GM23248 (cell line): ENCODE measurements around the gene RAD21L1. TPM values are rescaled to one million over a fixed set of nuclear protein-coding genes. Genes with fewer than 3 reads are reported as not detected.

Source experiments
- DNase-seq: peaks from one replicate; pipeline ENCODE4 v3.0.0-alpha.2; 2015
- H2AFZ ChIP-seq: fragments of 200-600 bp; sonication (generic); 2 replicates; pipeline ENCODE4 v1.6.1; 2016; ENCODE audit warnings: antibody characterized with exemption
- H3F3A ChIP-seq: fragments of 200-600 bp; sonication (generic); 2 replicates; pipeline ENCODE4 v1.6.1; 2016; ENCODE audit warnings: mild to moderate bottlenecking, antibody characterized with exemption, mixed run types; ENCODE audit not compliant: insufficient read depth
- H3K27ac ChIP-seq: fragments of 200-600 bp; sonication (generic); 2 replicates; pipeline ENCODE4 v1.5.1; 2016; ENCODE audit warnings: mild to moderate bottlenecking
- H3K27me3 ChIP-seq: fragments of 200-600 bp; sonication (generic); replicated peaks from 2 replicates; pipeline ENCODE4 v1.6.1; 2016; ENCODE audit warnings: mild to moderate bottlenecking; ENCODE audit not compliant: insufficient read depth
- H3K36me3 ChIP-seq: fragments of 200-600 bp; sonication (generic); 2 replicates; pipeline ENCODE4 v1.6.1; 2016; ENCODE audit warnings: low read depth, mild to moderate bottlenecking
- H3K4me1 ChIP-seq: fragments of 200-600 bp; sonication (generic); 2 replicates; pipeline ENCODE4 v1.6.1; 2016; ENCODE audit warnings: mild to moderate bottlenecking; ENCODE audit not compliant: insufficient read depth
- H3K4me2 ChIP-seq: fragments of 200-600 bp; sonication (generic); one replicate; pipeline ENCODE4 v1.6.1; 2016; ENCODE audit warnings: mild to moderate bottlenecking; ENCODE audit not compliant: unreplicated experiment
- H3K4me3 ChIP-seq: fragments of 200-600 bp; sonication (generic); 2 replicates; pipeline ENCODE4 v1.5.1; 2016; ENCODE audit warnings: mild to moderate bottlenecking
- H3K79me2 ChIP-seq: fragments of 200-600 bp; sonication (generic); 2 replicates; pipeline ENCODE4 v1.6.1; 2016; ENCODE audit warnings: mild to moderate bottlenecking; ENCODE audit not compliant: insufficient read depth
- H3K9ac ChIP-seq: fragments of 200-600 bp; sonication (generic); 2 replicates; pipeline ENCODE4 v1.6.1; 2016; ENCODE audit warnings: mild to moderate bottlenecking
- H3K9me2 ChIP-seq: fragments of 200-600 bp; sonication (generic); 2 replicates; pipeline ENCODE4 v1.6.1; 2016; ENCODE audit warnings: mixed run types, mild to moderate bottlenecking, moderate library complexity; ENCODE audit not compliant: insufficient read depth
- H3K9me3 ChIP-seq: fragments of 200-600 bp; sonication (generic); one replicate; pipeline ENCODE4 v1.6.1; 2017; ENCODE audit warnings: low read depth
- H4K20me1 ChIP-seq: fragments of 200-600 bp; sonication (generic); 2 replicates; pipeline ENCODE4 v1.6.0; 2016; ENCODE audit not compliant: insufficient read depth
- EZH2 ChIP-seq: fragments of 200-600 bp; sonication (generic); IDR thresholded peaks from 2 replicates; pipeline ENCODE4 v1.6.1; 2018; ENCODE audit warnings: antibody characterized with exemption, mild to moderate bottlenecking; ENCODE audit not compliant: insufficient read depth, poor library complexity, severe bottlenecking
- EZH2phosphoT487 ChIP-seq: fragments of 200-600 bp; sonication (generic); IDR thresholded peaks from 2 replicates; pipeline ENCODE4 v1.6.1; 2018; ENCODE audit warnings: antibody characterized with exemption, moderate library complexity, mild to moderate bottlenecking, low read depth; ENCODE audit not compliant: insufficient read depth
- WGBS, 2 experiments: methylation state at CpG; one replicate each; pipeline ENCODE4 v1.1.6; 2015 to 2017; ENCODE audit warnings: low lambda C conversion rate in 2 of 2, low coverage in 1 of 2; ENCODE audit errors: missing lambda C conversion rate in 2 of 2; 5-methylcytosine and 5-hydroxymethylcytosine counted together
- in situ Hi-C: fragments of 300-500 bp; cut with MboI; formaldehyde crosslinking; loops from 2 replicates; pipeline ENCODE4 v1.15.0; 2020
- polyA plus RNA-seq: library from polyadenylated mRNA; unstranded; fragments of >200 nt; fragmentation: Nextera tagmentation; extraction: Ambion mirVana; gene quantifications from 2 replicates; pipeline ENCODE4 v1.2.1, GENCODE V29; 2016
- total RNA-seq: library from RNA; depleted of rRNA; stranded (reverse); fragments of >200 nt; shearing (Covaris generic); gene quantifications from 2 replicates; pipeline ENCODE4 v1.2.3, GENCODE V29; 2014

RAD21L1 gene
- total and polyA plus RNA-seq, 2 experiments from 2014 or later, result 0.16 TPM; not detected in 1

DNA sequence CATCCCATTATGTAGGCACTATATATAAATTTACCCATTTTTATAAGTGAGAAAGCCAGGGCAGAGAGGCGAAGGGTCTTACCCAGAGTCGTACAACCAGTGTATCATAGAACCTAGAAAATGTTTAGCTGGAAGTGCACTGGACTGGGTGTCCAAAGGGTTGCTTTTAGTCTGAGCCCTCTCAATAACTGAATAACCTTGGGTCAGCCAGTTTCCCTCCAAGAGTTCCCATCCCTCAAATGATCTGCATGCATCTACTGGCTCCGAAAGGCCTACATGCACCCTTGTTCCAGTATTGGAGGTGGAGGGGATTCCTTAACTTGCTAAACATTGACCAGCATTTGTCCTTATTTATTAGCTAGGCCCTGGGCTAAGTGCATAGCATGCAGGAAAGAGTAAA is 44.0 kb downstream of the RAD21L1 start:
- Histone ChIP-seq H3K36me3 (no peaks in the 10 kb centered on the region), H2AFZ (no peak overlapping the region), H3K27ac (no peak overlapping the region), H3K4me3 (no peak overlapping the region), H3F3A (no peaks in the 10 kb centered on the region), H3K9ac (no peak overlapping the region), H3K4me2 (no peak overlapping the region), H3K9me3 (no peaks in the 10 kb centered on the region), H3K4me1 (peaks cover 14% of the 10 kb centered on the region; the same call in 1 of the 2 replicates), H3K79me2 (0 out of 2 replicates have a peak, but pooled peaks cover 5% of the 10 kb centered on the region), H4K20me1 (no peaks in the 10 kb centered on the region), H3K9me2 (no peaks in the 10 kb centered on the region), H3K27me3 (no peaks in the 10 kb centered on the region)
- DNase-seq, result no peak
- TF ChIP-seq EZH2phosphoT487 (no peak), EZH2 (no peak)
- WGBS, 2 experiments, result 89 to 98% methylated on average over 3 of the region's 3 CpGs
- in situ Hi-C loops, result no loop called here

- Histone ChIP-seq H3K27me3 (no peaks in the 10 kb centered on the region), H3K9me2 (no peaks in the 10 kb centered on the region), H3K4me3 (no peak overlapping the region), H2AFZ (no peak overlapping the region), H3K36me3 (no peaks in the 10 kb centered on the region), H3K9ac (no peak overlapping the region), H3K4me2 (no peak overlapping the region), H3F3A (no peaks in the 10 kb centered on the region), H3K9me3 (no peaks in the 10 kb centered on the region), H4K20me1 (no peaks in the 10 kb centered on the region), H3K27ac (no peak overlapping the region), H3K79me2 (0 out of 2 replicates have a peak, but pooled peaks cover 3% of the 10 kb centered on the region), H3K4me1 (no peaks in the 10 kb centered on the region)
- no peak for DNase-seq
- WGBS, 2 experiments, result 73 to 78% methylated on average over 6 of the region's 6 CpGs
- in situ Hi-C loops, result no loop called here
- no peak for TF ChIP-seq EZH2
- TF ChIP-seq EZH2phosphoT487, result no peak
Measured at GRCh38 chr20:1272368-1273100, 46.7 kb downstream of the RAD21L1 start.

DNA sequence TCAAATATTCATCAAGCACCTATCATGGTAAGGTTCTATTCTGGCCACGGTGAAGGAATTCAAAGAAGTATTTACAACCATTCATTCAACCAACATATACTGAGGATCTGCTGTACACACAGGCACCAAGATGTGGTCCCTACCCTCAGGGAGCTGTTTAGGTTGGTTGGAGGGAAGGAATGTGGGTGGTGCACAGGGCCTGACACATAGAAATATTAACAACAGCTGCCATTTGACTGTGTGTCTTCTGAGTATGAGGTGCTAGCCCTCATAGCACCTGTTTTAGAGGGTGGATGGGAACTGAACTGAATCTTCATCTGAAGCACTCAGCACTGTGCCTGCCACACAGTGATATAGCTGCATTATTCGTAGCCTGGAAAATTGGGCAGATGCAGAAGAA is 47.5 kb downstream of the RAD21L1 start:
- no peaks in the 10 kb centered on the region for H4K20me1 ChIP-seq
- TF ChIP-seq EZH2 (no peak), EZH2phosphoT487 (no peak)
- in situ Hi-C loops, result no loop called here
- no peaks in the 10 kb centered on the region for H3K36me3 ChIP-seq
- no peaks in the 10 kb centered on the region for H3K9me2 ChIP-seq
- H3K4me3 ChIP-seq, result no peak overlapping the region
- H3F3A ChIP-seq, result no peaks in the 10 kb centered on the region
- no peaks in the 10 kb centered on the region for H3K9me3 ChIP-seq
- no peaks in the 10 kb centered on the region for H3K27me3 ChIP-seq
- WGBS, 2 experiments, result 83 to 92% methylated on average over 2 of the region's 2 CpGs
- H3K79me2 ChIP-seq, result no peaks in the 10 kb centered on the region
- H3K4me1 ChIP-seq, result no peaks in the 10 kb centered on the region
- no peak overlapping the region for H3K9ac ChIP-seq
- H2AFZ ChIP-seq, result no peak overlapping the region
- no peak overlapping the region for H3K4me2 ChIP-seq
- no peak for DNase-seq
- H3K27ac ChIP-seq, result no peak overlapping the region

GRCh38 chr20:1274485-1275311 is 48.9 kb downstream of the RAD21L1 start:
- H3K36me3 ChIP-seq, result no peaks in the 10 kb centered on the region
- no peaks in the 10 kb centered on the region for H3K9me3 ChIP-seq
- no peaks in the 10 kb centered on the region for H3K4me1 ChIP-seq
- no peak overlapping the region for H2AFZ ChIP-seq
- no peak for DNase-seq
- no peak overlapping the region for H3K9ac ChIP-seq
- H3K4me3 ChIP-seq, result no peak overlapping the region
- TF ChIP-seq EZH2phosphoT487 (no peak), EZH2 (no peak)
- H3K27ac ChIP-seq, result no peak overlapping the region
- H4K20me1 ChIP-seq, result no peaks in the 10 kb centered on the region
- in situ Hi-C loops, result no loop called here
- no peak overlapping the region for H3K4me2 ChIP-seq
- H3K9me2 ChIP-seq, result no peaks in the 10 kb centered on the region
- H3F3A ChIP-seq, result no peaks in the 10 kb centered on the region
- no peaks in the 10 kb centered on the region for H3K79me2 ChIP-seq
- no peaks in the 10 kb centered on the region for H3K27me3 ChIP-seq
- 83% methylated on average over 14 of the region's 14 CpGs for WGBS, 2 experiments
